ENCODE results near the gene PPIP5K1.

The PPIP5K1 gene

GRCh38 chr15:43544266-43544665, 45.7 kb downstream of the PPIP5K1 start:
- DNase-seq (ENCODE audit: low spot score), result no peak

GRCh38 chr15:43541785-43542184, 48.2 kb downstream of the PPIP5K1 start:
- no peak for DNase-seq (ENCODE audit: low spot score)

GRCh38 chr15:43538091-43538490, 51.9 kb downstream of the PPIP5K1 start:
- no peak for DNase-seq (ENCODE audit: low spot score)

- no peak for DNase-seq (ENCODE audit: low spot score)
Observed at GRCh38 chr15:43534897-43535296, 55.1 kb downstream of the PPIP5K1 start.

DNA sequence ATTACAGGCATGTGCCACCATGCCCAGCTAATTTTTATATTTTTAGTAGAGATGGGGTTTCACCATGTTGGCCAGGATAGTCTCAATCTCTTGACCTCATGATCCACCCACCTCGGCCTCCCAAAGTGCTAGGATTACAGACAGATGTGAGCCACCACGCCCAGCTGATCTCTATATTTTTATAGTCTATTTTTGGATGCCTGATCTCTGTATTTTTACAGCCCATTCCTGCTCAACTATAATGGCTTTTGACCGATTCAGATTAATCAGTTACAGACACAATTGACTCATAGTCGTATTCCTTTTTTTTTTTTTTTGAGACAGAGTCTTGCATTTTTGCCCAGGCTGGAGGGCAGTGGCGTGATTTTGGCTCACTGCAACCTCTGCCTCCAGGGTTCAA, 57.2 kb downstream of the PPIP5K1 start:
- peak; percentile 12 for DNase-seq (ENCODE audit: low spot score)

GRCh38 chr15:43531018-43531670, 58.9 kb downstream of the PPIP5K1 start:
- DNase-seq (ENCODE audit: low spot score), result no peak

DNA sequence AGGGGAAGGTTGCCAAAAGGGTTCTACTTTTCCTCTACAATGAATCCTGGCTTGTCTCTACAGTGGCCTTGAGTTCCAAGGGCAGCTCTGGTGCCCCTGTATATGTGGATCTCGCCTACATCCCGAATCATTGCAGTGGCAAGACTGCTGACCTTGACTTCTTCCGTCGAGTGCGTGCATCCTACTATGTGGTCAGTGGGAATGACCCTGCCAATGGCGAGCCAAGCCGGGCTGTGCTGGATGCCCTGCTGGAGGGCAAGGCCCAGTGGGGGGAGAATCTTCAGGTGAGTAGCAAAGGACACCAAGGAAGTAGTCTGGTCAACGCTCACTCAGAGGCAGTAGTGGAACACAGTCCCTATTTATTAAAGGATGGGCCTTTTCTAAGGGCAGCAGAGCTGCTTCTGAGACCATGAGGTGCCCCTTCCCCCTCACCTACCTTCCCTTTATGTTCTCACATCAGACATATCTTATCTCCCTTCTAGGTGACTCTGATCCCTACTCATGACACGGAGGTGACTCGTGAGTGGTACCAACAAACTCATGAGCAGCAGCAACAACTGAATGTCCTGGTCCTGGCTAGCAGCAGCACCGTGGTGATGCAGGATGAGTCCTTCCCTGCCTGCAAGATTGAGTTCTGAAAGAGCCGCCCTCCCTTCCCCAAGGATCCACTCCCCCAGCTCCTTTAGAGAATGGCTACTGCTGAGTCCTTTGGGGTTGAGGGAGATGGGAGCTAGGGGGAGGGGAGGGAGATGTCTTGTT, 60.2 kb downstream of the PPIP5K1 start:
- DNase-seq (ENCODE audit: low spot score), result no peak

DNA sequence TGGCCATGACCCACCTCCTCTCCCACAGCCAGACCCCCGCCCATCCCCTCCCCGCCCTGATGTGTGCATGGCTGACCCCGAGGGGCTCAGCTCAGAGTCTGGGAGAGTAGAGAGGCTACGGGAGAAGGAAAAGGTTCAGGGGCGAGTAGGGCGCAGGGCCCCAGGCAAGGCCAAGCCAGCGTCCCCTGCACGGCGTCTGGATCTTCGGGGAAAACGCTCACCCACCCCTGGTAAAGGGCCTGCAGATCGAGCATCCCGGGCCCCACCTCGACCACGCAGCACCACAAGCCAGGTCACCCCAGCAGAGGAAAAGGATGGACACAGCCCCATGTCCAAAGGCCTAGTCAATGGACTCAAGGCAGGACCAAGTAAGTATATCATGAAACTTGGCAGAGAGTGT, 60.9 kb downstream of the PPIP5K1 start:
- no peak for DNase-seq (ENCODE audit: low spot score)

DNA sequence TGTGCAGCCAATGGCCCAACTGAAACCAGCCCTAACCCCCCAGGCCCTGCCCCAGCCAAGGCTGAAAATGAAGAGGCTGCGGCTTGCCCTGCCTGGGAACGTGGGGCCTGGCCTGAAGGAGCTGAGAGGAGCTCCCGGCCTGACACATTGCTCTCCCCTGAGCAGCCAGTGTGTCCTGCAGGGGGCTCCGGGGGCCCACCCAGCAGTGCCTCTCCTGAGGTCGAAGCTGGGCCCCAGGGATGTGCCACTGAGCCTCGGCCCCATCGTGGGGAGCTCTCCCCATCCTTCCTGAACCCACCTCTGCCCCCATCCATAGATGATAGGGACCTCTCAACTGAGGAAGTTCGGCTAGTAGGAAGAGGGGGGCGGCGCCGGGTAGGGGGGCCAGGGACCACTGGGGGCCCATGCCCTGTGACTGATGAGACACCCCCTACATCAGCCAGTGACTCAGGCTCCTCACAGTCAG, 61.4 kb downstream of the PPIP5K1 start:
- no peak for DNase-seq (ENCODE audit: low spot score)

- no peak for DNase-seq (ENCODE audit: low spot score)
Observed at GRCh38 chr15:43527802-43528541, 62.0 kb downstream of the PPIP5K1 start.

GRCh38 chr15:43527016-43527801, 62.8 kb downstream of the PPIP5K1 start:
- no peak for DNase-seq (ENCODE audit: low spot score)

DNA sequence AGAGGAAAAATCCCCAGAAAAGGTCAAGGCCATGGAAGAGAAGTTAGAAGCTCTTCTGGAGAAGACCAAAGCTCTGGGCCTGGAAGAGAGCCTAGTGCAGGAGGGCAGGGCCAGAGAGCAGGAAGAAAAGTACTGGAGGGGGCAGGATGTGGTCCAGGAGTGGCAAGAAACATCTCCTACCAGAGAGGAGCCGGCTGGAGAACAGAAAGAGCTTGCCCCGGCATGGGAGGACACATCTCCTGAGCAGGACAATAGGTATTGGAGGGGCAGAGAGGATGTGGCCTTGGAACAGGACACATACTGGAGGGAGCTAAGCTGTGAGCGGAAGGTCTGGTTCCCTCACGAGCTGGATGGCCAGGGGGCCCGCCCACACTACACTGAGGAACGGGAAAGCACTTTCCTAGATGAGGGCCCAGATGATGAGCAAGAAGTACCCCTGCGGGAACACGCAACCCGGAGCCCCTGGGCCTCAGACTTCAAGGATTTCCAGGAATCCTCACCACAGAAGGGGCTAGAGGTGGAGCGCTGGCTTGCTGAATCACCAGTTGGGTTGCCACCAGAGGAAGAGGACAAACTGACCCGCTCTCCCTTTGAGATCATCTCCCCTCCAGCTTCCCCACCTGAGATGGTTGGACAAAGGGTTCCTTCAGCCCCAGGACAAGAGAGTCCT, 63.6 kb downstream of the PPIP5K1 start:
- no peak for DNase-seq (ENCODE audit: low spot score)

DNA sequence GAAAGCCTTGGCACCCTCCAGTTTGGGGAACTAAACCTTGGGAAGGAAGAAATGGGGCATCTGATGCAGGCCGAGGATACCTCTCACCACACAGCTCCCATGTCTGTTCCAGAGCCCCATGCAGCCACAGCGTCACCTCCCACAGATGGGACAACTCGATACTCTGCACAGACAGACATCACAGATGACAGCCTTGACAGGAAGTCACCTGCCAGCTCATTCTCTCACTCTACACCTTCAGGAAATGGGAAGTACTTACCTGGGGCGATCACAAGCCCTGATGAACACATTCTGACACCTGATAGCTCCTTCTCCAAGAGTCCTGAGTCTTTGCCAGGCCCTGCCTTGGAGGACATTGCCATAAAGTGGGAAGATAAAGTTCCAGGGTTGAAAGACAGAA, 64.9 kb downstream of the PPIP5K1 start:
- DNase-seq (ENCODE audit: low spot score), result no peak

DNA sequence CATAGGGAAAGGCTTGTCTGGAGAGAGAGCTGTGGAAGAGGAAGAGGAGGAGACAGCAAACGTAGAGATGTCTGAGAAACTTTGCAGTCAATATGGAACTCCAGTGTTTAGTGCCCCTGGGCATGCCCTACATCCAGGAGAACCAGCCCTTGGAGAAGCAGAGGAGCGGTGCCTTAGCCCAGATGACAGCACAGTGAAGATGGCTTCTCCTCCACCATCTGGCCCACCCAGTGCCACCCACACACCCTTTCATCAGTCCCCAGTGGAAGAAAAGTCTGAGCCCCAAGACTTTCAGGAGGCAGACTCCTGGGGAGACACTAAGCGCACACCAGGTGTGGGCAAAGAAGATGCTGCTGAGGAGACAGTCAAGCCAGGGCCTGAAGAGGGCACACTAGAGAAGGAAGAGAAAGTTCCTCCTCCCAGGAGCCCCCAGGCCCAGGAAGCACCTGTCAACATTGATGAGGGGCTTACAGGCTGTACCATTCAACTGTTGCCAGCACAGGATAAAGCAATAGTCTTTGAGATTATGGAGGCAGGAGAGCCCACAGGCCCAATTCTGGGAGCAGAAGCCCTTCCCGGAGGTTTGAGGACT, 65.7 kb downstream of the PPIP5K1 start:
- DNase-seq (ENCODE audit: low spot score), result no peak

DNA sequence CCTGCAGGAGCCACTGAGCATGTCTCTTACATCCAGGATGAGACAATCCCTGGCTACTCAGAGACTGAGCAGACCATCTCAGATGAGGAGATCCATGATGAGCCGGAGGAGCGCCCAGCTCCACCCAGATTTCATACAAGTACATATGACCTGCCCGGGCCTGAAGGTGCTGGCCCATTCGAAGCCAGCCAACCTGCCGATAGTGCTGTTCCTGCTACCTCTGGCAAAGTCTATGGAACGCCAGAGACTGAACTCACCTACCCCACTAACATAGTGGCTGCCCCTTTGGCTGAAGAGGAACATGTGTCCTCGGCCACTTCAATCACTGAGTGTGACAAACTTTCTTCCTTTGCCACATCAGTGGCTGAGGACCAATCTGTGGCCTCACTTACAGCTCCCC, 66.4 kb downstream of the PPIP5K1 start:
- DNase-seq (ENCODE audit: low spot score), result no peak

- DNase-seq (ENCODE audit: low spot score), result no peak
Observed at GRCh38 chr15:43522247-43522646, 67.8 kb downstream of the PPIP5K1 start.

GRCh38 chr15:43521419-43521818, 68.6 kb downstream of the PPIP5K1 start:
- no peak for DNase-seq (ENCODE audit: low spot score)

GRCh38 chr15:43520138-43520537, 69.9 kb downstream of the PPIP5K1 start:
- no peak for DNase-seq (ENCODE audit: low spot score)

- DNase-seq (ENCODE audit: low spot score), result no peak
Observed at GRCh38 chr15:43519196-43519595, 70.8 kb downstream of the PPIP5K1 start.

DNA sequence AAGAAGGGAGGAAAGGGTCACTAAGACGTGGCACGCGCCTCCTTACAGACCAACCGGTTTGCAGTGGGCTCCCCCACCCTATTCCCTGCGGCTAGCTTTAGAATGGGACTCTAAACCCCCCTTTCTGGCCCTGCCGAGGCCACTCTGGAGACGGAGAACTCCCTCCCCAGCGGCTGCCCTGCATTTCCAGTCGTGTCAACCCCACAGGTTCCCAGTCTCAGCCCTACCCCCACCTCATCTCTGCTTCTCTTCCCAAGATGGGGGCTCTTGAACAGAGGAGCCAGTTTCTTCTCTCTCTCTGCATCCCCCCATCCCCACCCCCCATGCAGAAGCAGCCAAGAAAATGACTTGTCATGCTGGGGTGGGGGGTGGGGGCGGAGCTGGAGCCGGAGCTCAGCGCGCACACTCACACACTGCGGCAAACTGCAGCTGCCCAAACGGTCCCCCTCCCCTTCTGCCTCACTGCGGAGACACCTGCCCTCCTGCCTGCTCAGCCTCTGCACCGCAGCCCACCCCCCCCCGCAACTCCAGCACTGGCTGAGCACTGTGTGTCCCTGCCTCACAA, 71.7 kb downstream of the PPIP5K1 start:
- no peak for DNase-seq (ENCODE audit: low spot score)
